H1 (cell line): ENCODE measurements around the gene STK36. TPM values are rescaled to one million over a fixed set of nuclear protein-coding genes. Genes with fewer than 3 reads are reported as not detected.

ENCODE experiments used
- CTCF ChIA-PET: fragments of 300-600 bp; sonication (Branson Sonifier 250); formaldehyde crosslinking; loops from one replicate; lab custom pipeline; 2021; ENCODE audit not compliant: partially characterized antibody; lab: Charles Lee
- POLR2A ChIA-PET: fragments of 300-600 bp; sonication (Branson Sonifier 250); formaldehyde crosslinking; loops from one replicate; lab custom pipeline; 2021; ENCODE audit warnings: inconsistent platforms; ENCODE audit not compliant: partially characterized antibody; lab: Charles Lee
- DNase-seq, 2 experiments: peaks; one replicate each; pipeline versions ENCODE4 v3.0.0 to v3.0.0-alpha.2; 2010 to 2022; ENCODE audit warnings: low spot score in 2 of 2, low read depth in 1 of 2, mixed read lengths in 1 of 2
- FAIRE-seq: peaks from 2 replicates; lab custom pipeline; 2011; peaks lifted over from hg19 to GRCh38; lab: Jason Lieb, UNC
- H2AFZ ChIP-seq: 2 replicates; pipeline ENCODE4 v1.8.1; 2012; ENCODE audit warnings: low read length, inconsistent platforms
- H2AK5ac ChIP-seq: 2 replicates; pipeline ENCODE4 v1.6.1; 2013; ENCODE audit warnings: low read depth, low read length
- H2BK120ac ChIP-seq: replicated peaks from 2 replicates; pipeline ENCODE3; 2013; ENCODE audit warnings: low read depth, low read length, inconsistent platforms
- H2BK12ac ChIP-seq: 2 replicates; pipeline ENCODE4 v1.6.1; 2013; ENCODE audit warnings: low read depth, low read length
- H2BK15ac ChIP-seq: 2 replicates; pipeline ENCODE4 v1.6.1; 2013; ENCODE audit warnings: low read length
- H2BK20ac ChIP-seq: 2 replicates; pipeline ENCODE4 v1.6.1; 2013; ENCODE audit warnings: low read length
- H2BK5ac ChIP-seq: 2 replicates; pipeline ENCODE4 v1.6.1; 2013; ENCODE audit warnings: low read depth, low read length
- H3K14ac ChIP-seq: 2 replicates; pipeline ENCODE4 v1.6.1; 2013; ENCODE audit warnings: inconsistent platforms; ENCODE audit not compliant: insufficient read length
- H3K18ac ChIP-seq: 2 replicates; pipeline ENCODE4 v1.6.1; 2013; ENCODE audit warnings: low read length; ENCODE audit errors: extremely low read depth
- H3K23ac ChIP-seq: 2 replicates; pipeline ENCODE4 v1.6.1; 2013; ENCODE audit warnings: inconsistent platforms; ENCODE audit not compliant: insufficient read length
- H3K23me2 ChIP-seq: 2 replicates; pipeline ENCODE4 v1.6.1; 2013; ENCODE audit warnings: low read depth, low read length
- H3K27ac ChIP-seq: 2 replicates; pipeline ENCODE4 v1.6.1; 2011; ENCODE audit warnings: low read depth, low read length, inconsistent platforms
- H3K27me3 ChIP-seq, 4 experiments: replicated peaks in 1 of 4; 1 replicate in 1 of 4; 2 replicates in 3 of 4; pipeline versions ENCODE4 v1.6.1 to v1.8.1; 2011 to 2013; ENCODE audit warnings: low read length in 3 of 4, mild to moderate bottlenecking in 3 of 4, inconsistent platforms in 2 of 4, mixed read lengths in 2 of 4, moderate library complexity in 1 of 4; ENCODE audit not compliant: control insufficient read depth in 3 of 4, insufficient read depth in 3 of 4; ENCODE audit errors: extremely low read depth in 1 of 4
- H3K36me3 ChIP-seq, 4 experiments: 2 replicates each; pipeline versions ENCODE4 v1.6.1 to v1.8.1; 2011 to 2013; ENCODE audit warnings: mild to moderate bottlenecking in 4 of 4, low read length in 3 of 4, moderate library complexity in 2 of 4, control low read depth in 1 of 4, inconsistent platforms in 1 of 4; ENCODE audit not compliant: insufficient read depth in 4 of 4, control insufficient read depth in 2 of 4
- H3K4ac ChIP-seq: replicated peaks from 2 replicates; pipeline ENCODE3; 2013; ENCODE audit warnings: low read length, low read depth, mixed read lengths, inconsistent platforms; ENCODE audit not compliant: insufficient read length
- H3K4me1 ChIP-seq, 4 experiments: replicated peaks in 1 of 4; 1 replicate in 1 of 4; 2 replicates in 3 of 4; pipeline versions ENCODE4 v1.6.1 to v1.8.1; 2011 to 2013; ENCODE audit warnings: low read length in 3 of 4, inconsistent platforms in 2 of 4, mixed read lengths in 1 of 4; ENCODE audit not compliant: insufficient read depth in 4 of 4, control insufficient read depth in 3 of 4
- H3K4me2 ChIP-seq, 2 experiments: 2 replicates each; pipeline versions ENCODE4 v1.6.1 to v1.8.1; 2011 to 2013; ENCODE audit warnings: low read depth in 2 of 2, low read length in 2 of 2, control low read depth in 1 of 2, inconsistent platforms in 1 of 2, mild to moderate bottlenecking in 1 of 2; ENCODE audit not compliant: insufficient read depth in 1 of 2
- H3K4me3 ChIP-seq, 4 experiments: fragments of 200-600, 300-600 bp in 1 of 4; sonication (generic), shearing (Covaris generic), sonication (Bioruptor Twin) in 1 of 4; 2 replicates each; pipeline versions ENCODE4 v1.5.1 to v1.8.1; 2011 to 2016; ENCODE audit warnings: low read length in 4 of 4, low read depth in 3 of 4, control low read depth in 2 of 4, inconsistent platforms in 2 of 4, mild to moderate bottlenecking in 2 of 4, mixed read lengths in 1 of 4, moderate library complexity in 1 of 4; ENCODE audit not compliant: insufficient read depth in 2 of 4; ENCODE audit errors: extremely low read depth in 1 of 4
- H3K56ac ChIP-seq: replicated peaks from 2 replicates; pipeline ENCODE3; 2013; ENCODE audit warnings: low read depth, mild to moderate bottlenecking, mixed read lengths, low read length, inconsistent platforms; ENCODE audit not compliant: insufficient read length
- H3K79me1 ChIP-seq: 2 replicates; pipeline ENCODE4 v1.6.1; 2013; ENCODE audit warnings: low read depth, low read length, control low read depth
- H3K79me2 ChIP-seq, 2 experiments: 2 replicates each; pipeline versions ENCODE4 v1.6.1 to v1.8.1; 2012 to 2013; ENCODE audit warnings: low read length in 2 of 2, mild to moderate bottlenecking in 2 of 2, inconsistent platforms in 1 of 2; ENCODE audit not compliant: insufficient read depth in 2 of 2, control insufficient read depth in 1 of 2
- H3K9ac ChIP-seq, 4 experiments: replicated peaks in 1 of 4; 1 replicate in 1 of 4; 2 replicates in 3 of 4; pipeline versions ENCODE4 v1.6.1 to v1.8.1; 2011 to 2013; ENCODE audit warnings: low read depth in 3 of 4, low read length in 3 of 4, control low read depth in 2 of 4, mild to moderate bottlenecking in 2 of 4, moderate library complexity in 2 of 4, inconsistent platforms in 1 of 4; ENCODE audit errors: extremely low read depth in 1 of 4
- H3K9me3 ChIP-seq, 2 experiments: 2 replicates each; pipeline versions ENCODE4 v1.6.1 to v1.8.1; 2012 to 2013; ENCODE audit warnings: mild to moderate bottlenecking in 2 of 2, moderate library complexity in 2 of 2, control low read depth in 1 of 2, inconsistent platforms in 1 of 2, low read depth in 1 of 2, low read length in 1 of 2, mixed read lengths in 1 of 2; ENCODE audit not compliant: insufficient read depth in 2 of 2
- H4K20me1 ChIP-seq, 2 experiments: replicated peaks in 1 of 2; 2 replicates each; pipeline versions ENCODE3 to v1.8.1; 2011 to 2013; ENCODE audit warnings: inconsistent platforms in 2 of 2, low read length in 2 of 2, mild to moderate bottlenecking in 1 of 2; ENCODE audit not compliant: insufficient read depth in 2 of 2, control insufficient read depth in 1 of 2
- H4K5ac ChIP-seq: 2 replicates; pipeline ENCODE4 v1.6.1; 2013; ENCODE audit warnings: low read length, low read depth, mixed read lengths, inconsistent platforms; ENCODE audit not compliant: insufficient read length
- H4K8ac ChIP-seq: 2 replicates; pipeline ENCODE4 v1.8.0; 2013; ENCODE audit warnings: mild to moderate bottlenecking, moderate library complexity, low read length, inconsistent platforms; ENCODE audit not compliant: insufficient read depth; ENCODE audit errors: extremely low read depth
- H4K91ac ChIP-seq: replicated peaks from 2 replicates; pipeline ENCODE3; 2013; ENCODE audit warnings: low read length, mixed read lengths, inconsistent platforms; ENCODE audit not compliant: insufficient read length
- BACH1 ChIP-seq: IDR thresholded peaks from 2 replicates; pipeline ENCODE4 v1.6.1; 2012; ENCODE audit warnings: low read length, improper control_type of control experiment
- BCL11A ChIP-seq, 2 experiments: IDR thresholded peaks; one replicate each; pipeline ENCODE4 v1.6.1; 2011; ENCODE audit warnings: low read depth in 2 of 2, low read length in 2 of 2, mild to moderate bottlenecking in 2 of 2
- CHD2 ChIP-seq: IDR thresholded peaks from 2 replicates; pipeline ENCODE4 v1.6.1; 2012; ENCODE audit warnings: low read length, improper control_type of control experiment
- GTF2F1 ChIP-seq: IDR thresholded peaks from 2 replicates; pipeline ENCODE4 v1.6.1; 2012; ENCODE audit warnings: low read depth, low read length, improper control_type of control experiment, borderline replicate concordance
- JUN ChIP-seq: IDR thresholded peaks from 2 replicates; pipeline ENCODE4 v1.6.1; 2011; ENCODE audit warnings: low read depth, mild to moderate bottlenecking, improper control_type of control experiment, low read length
- MAFK ChIP-seq: IDR thresholded peaks from 2 replicates; pipeline ENCODE4 v1.6.1; 2012; ENCODE audit warnings: low read depth, mild to moderate bottlenecking, improper control_type of control experiment, low read length
- POLR2A ChIP-seq, 2 experiments: IDR thresholded peaks; 1 replicate in 1 of 2; 2 replicates in 1 of 2; pipeline ENCODE4 v1.6.1; 2011; ENCODE audit warnings: low read depth in 2 of 2, low read length in 2 of 2, mild to moderate bottlenecking in 2 of 2; ENCODE audit errors: control extremely low read depth in 1 of 2
- RNF2 ChIP-seq: fragments of 200-900, 300-1000 bp; sonication (generic); IDR thresholded peaks from 2 replicates; pipeline ENCODE4 v1.7.1; 2016; ENCODE audit warnings: borderline replicate concordance, low read depth, mild to moderate bottlenecking, antibody characterized with exemption, low read length; ENCODE audit not compliant: poor library complexity, severe bottlenecking; ENCODE audit errors: missing control alignments
- SIX5 ChIP-seq: IDR thresholded peaks from 2 replicates; pipeline ENCODE4 v1.6.1; 2011; ENCODE audit warnings: mild to moderate bottlenecking, low read depth, low read length
- YY1 ChIP-seq: IDR thresholded peaks from 2 replicates; pipeline ENCODE4 v1.6.1; 2011; ENCODE audit warnings: low read depth, mild to moderate bottlenecking, low read length
- ZNF274 ChIP-seq: IDR thresholded peaks from 2 replicates; pipeline ENCODE4 v1.7.0; 2012; ENCODE audit warnings: low read length, borderline replicate concordance; ENCODE audit errors: extremely low read depth
- WGBS, 2 experiments: shearing (Covaris generic) in 1 of 2; methylation state at CpG; one replicate each; pipeline versions ENCODE4 v1.1.6 to v1.1.7; 2013 to 2015; ENCODE audit warnings: low lambda C conversion rate in 2 of 2, mixed read lengths in 2 of 2, inconsistent platforms in 1 of 2, low coverage in 1 of 2, missing lambda C conversion rate in 1 of 2; ENCODE audit not compliant: insufficient replicate concordance in 2 of 2, insufficient coverage in 1 of 2, insufficient read length in 1 of 2; ENCODE audit errors: extremely low coverage in 1 of 2, missing lambda C conversion rate in 1 of 2; 5-methylcytosine and 5-hydroxymethylcytosine counted together
- polyA plus RNA-seq, 7 experiments: library from polyadenylated mRNA; depleted of rRNA in 3 of 7; stranded (reverse) in 5 of 7; unstranded in 2 of 7; fragments of >200 nt in 5 of 7; fragments of 200-250 nt in 2 of 7; gene quantifications; 1 replicate in 5 of 7; 2 replicates in 1 of 7; 4 replicates in 1 of 7; pipeline versions ENCODE4 v1.2.1 to v1.2.3, GENCODE V29; 2011 to 2013; ENCODE audit warnings: missing spikeins in 2 of 7, mixed read lengths in 2 of 7
- total RNA-seq: library from RNA; stranded (reverse); fragmentation: NEBNext Ultra II Directional; extraction: Animal tissue kit (Norgen Biotek cat#: 25700); gene quantifications from 2 replicates; pipeline ENCODE4 v1.2.1, GENCODE V29; 2021

STK36 gene
- total and polyA plus RNA-seq, 2 of the 8 experiments (the other 6 are each of a cell fraction or from before 2014, with no cell fraction given) = 41.4 to 57.6 TPM

DNA sequence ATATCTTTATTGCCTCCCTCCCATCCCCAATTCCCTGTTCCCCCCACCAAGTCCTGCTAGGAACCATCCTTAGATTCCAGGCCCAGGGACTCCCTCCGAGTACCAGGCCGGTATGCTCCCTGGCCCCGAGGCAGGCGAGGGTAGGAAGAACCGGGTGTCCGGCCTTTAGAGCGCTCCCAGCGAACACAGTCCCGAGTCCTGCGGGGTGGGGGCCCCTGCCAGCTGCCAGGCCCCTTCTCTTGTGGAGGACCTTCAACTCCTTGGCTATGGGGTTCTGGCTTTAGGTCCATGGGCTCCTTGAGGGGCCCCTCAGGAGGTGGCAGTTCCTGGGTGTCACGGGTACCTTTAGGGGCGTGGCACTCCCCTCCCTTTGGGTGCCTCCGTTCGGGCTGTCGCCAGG is 8.0 kb upstream of the STK36 start:
- no peak overlapping the region for H4K8ac ChIP-seq
- no peak overlapping the region for H2BK15ac ChIP-seq
- 89% methylated on average over 13 of the region's 15 CpGs; no CpG with 5 or more reads in 1 of the 2 experiments for WGBS, 2 experiments

More for the DNA sequence above, 8.0 kb upstream of the STK36 start:
- H3K4ac ChIP-seq = no peak overlapping the region
- H3K9me3 ChIP-seq = no peaks in the 10 kb centered on the region
- H3K23ac ChIP-seq = no peak overlapping the region
- no peak overlapping the region for H4K5ac ChIP-seq
- H2AFZ ChIP-seq = no peak overlapping the region
- no peaks in the 10 kb centered on the region for H3K27me3 ChIP-seq
- H3K4me3 ChIP-seq = no peak overlapping the region
- no peak overlapping the region for H3K27ac ChIP-seq
- H4K20me1 ChIP-seq = no peaks in the 10 kb centered on the region
- H3K9ac ChIP-seq = no peak overlapping the region
- no peak overlapping the region for H3K14ac ChIP-seq
- CTCF ChIA-PET = interaction anchor here (1.2 to 2.0 kb wide), 5 partner anchors 15 to 392 kb away, joined by 3 to 6 read pairs (median 4); no protein-coding TSS in a partner anchor
- peaks cover 7% of the 10 kb centered on the region; the same call in 1 of the 2 replicates for H3K23me2 ChIP-seq
- H3K56ac ChIP-seq = no peak overlapping the region
- H2BK5ac ChIP-seq = no peak overlapping the region
- H2BK12ac ChIP-seq = no peak overlapping the region
- TF ChIP-seq CHD2 = no peak
- no peak for TF ChIP-seq JUN
- TF ChIP-seq BACH1 = no peak
- TF ChIP-seq YY1 = no peak
- no peak for TF ChIP-seq BCL11A (IDR thresholded peaks at IDR 0.05; ENCODE audit: low read depth in 2 of 2, low read length in 2 of 2)
- no peak for TF ChIP-seq RNF2
- no peak for TF ChIP-seq POLR2A (IDR thresholded peaks at IDR 0.05; ENCODE audit: control extremely low read depth in 1 of 2, low read depth in 2 of 2, low read length in 2 of 2)
- TF ChIP-seq GTF2F1 = no peak
- no peak for TF ChIP-seq SIX5
- no peak for TF ChIP-seq ZNF274
- no peak for TF ChIP-seq MAFK
- POLR2A ChIA-PET = no interaction called here
- peaks cover 0 to 5% (median under 1%) of the 10 kb centered on the region in 4 experiments; a peak in 2 of 7 replicates for H3K4me1 ChIP-seq
- no peak overlapping the region for H2BK120ac ChIP-seq
- H2AK5ac ChIP-seq = no peak overlapping the region
- H3K79me1 ChIP-seq = peaks cover 2% of the 10 kb centered on the region; the same call in 1 of the 2 replicates
- H3K18ac ChIP-seq = no peak overlapping the region
- H3K4me2 ChIP-seq = no peak overlapping the region
- H3K36me3 ChIP-seq = peaks cover 30 to 57% (median 46%) of the 10 kb centered on the region in 4 experiments
- DNase-seq (no peak), FAIRE-seq (no peak)
- no peak overlapping the region for H4K91ac ChIP-seq
- H3K79me2 ChIP-seq = peaks cover 0 to under 1% of the 10 kb centered on the region in 2 experiments; a peak in 1 of 4 replicates
- no peak overlapping the region for H2BK20ac ChIP-seq
